Hepatocyte (in vitro differentiated cells): ENCODE data around the gene IGF2BP3.

Experiments used
- EZH2 ChIP-seq: fragments of 200-600 bp; sonication (generic); IDR thresholded peaks from 2 replicates; pipeline ENCODE4 v1.6.1; 2016; ENCODE audit warnings: antibody characterized with exemption, mild to moderate bottlenecking, borderline replicate concordance
- EZH2phosphoT487 ChIP-seq: fragments of 200-600 bp; sonication (generic); IDR thresholded peaks from one replicate; pipeline ENCODE4 v1.6.1; 2018; ENCODE audit warnings: antibody characterized with exemption, mild to moderate bottlenecking, low read depth, moderate library complexity; ENCODE audit not compliant: unreplicated experiment, severe bottlenecking

- TF ChIP-seq EZH2 = no peak
- no peak for TF ChIP-seq EZH2phosphoT487
These were observed 136.5 kb downstream of the IGF2BP3 start for GRCh38 chr7:23333671-23334246.
